Measurements from ENCODE around the gene A4GALT. TPM values are rescaled to one million over a fixed set of nuclear protein-coding genes. Genes with fewer than 3 reads are reported as not detected.

A4GALT gene
- total RNA-seq, 2 donors from 2014 or later = 34.7 to 40.0 TPM

- H3K4me1 ChIP-seq (replicated peaks) = peaks cover 7% of the 10 kb centered on the region
- no peaks in the 10 kb centered on the region for H3K36me3 ChIP-seq
- no peaks in the 10 kb centered on the region for H3K27me3 ChIP-seq (replicated peaks; ENCODE audit: insufficient read depth)
- TF ChIP-seq, protein P1, sequence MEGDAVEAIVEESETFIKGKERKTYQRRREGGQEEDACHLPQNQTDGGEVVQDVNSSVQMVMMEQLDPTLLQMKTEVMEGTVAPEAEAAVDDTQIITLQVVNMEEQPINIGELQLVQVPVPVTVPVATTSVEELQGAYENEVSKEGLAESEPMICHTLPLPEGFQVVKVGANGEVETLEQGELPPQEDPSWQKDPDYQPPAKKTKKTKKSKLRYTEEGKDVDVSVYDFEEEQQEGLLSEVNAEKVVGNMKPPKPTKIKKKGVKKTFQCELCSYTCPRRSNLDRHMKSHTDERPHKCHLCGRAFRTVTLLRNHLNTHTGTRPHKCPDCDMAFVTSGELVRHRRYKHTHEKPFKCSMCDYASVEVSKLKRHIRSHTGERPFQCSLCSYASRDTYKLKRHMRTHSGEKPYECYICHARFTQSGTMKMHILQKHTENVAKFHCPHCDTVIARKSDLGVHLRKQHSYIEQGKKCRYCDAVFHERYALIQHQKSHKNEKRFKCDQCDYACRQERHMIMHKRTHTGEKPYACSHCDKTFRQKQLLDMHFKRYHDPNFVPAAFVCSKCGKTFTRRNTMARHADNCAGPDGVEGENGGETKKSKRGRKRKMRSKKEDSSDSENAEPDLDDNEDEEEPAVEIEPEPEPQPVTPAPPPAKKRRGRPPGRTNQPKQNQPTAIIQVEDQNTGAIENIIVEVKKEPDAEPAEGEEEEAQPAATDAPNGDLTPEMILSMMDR (IDR thresholded peaks at IDR 0.05) = no peak
- TF ChIP-seq POLR2AphosphoS5 (IDR thresholded peaks at IDR 0.05) (no peak), POLR2A (IDR thresholded peaks at IDR 0.05) (no peak)
- no peak overlapping the region for H3K27ac ChIP-seq
- H3K4me3 ChIP-seq = no peak overlapping the region
- no peaks in the 10 kb centered on the region for H3K9me3 ChIP-seq
- no peak for DNase-seq (ENCODE audit: low spot score)
- 96% methylated on average over 7 of the region's 7 CpGs for WGBS
- intact Hi-C loops (cut with DNase I) = no loop called here
Observed at GRCh38 chr22:42714308-42714707, 6.4 kb downstream of the A4GALT start.

DNA sequence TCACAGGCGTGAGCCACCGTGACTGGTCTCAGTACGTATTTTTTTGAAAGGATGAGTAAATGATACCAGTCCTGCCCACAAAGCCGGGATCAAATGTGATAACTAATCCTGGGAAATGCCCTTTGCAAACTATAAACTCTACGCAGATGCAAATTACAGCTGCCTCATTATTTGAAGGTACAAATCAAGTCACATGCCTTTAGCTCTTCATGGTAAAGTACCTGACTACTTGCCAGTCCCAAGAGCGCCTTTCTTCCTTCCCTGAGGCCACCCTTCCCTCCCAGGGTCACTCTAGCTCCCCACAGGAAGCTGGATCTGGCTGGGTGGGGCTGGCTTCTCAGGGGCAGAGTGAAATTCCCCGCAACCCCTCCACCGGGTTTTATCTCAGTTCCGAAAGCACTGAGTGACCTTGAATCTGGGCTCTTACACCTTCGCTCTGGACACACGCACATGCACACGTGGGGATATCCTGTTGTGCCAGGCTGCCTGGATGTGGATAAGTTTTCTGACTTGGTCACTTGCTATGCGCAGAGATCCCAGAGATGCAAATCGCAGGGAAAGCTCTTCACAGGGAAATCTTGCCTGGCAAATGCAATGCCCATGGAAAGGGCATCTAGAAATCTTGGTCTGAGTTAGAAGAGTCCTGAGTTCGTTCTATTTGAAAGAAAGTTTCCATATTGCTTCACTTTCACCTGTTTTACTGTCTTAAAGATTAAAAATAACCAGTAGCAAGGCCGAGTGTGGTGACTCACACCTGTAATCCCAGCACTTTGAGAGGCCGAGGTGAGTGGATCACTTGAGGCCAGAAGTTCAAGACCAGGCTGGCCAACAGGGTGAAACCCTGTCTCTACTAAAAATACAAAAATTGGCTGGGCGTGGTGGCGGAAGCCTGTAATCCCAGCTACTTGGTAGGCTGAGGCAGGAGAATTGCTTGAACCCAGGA, 8.5 kb downstream of the A4GALT start:
- H3K27me3 ChIP-seq (replicated peaks; ENCODE audit: insufficient read depth) = no peaks in the 10 kb centered on the region
- 86% methylated on average over 19 of the region's 19 CpGs for WGBS
- no peaks in the 10 kb centered on the region for H3K9me3 ChIP-seq
- H3K4me1 ChIP-seq (replicated peaks) = no peaks in the 10 kb centered on the region
- intact Hi-C loops (cut with DNase I) = no loop called here
- H3K4me3 ChIP-seq = no peak overlapping the region
- no peaks in the 10 kb centered on the region for H3K36me3 ChIP-seq
- no peak for DNase-seq (ENCODE audit: low spot score)
- no peak overlapping the region for H3K27ac ChIP-seq
- TF ChIP-seq POLR2A (IDR thresholded peaks at IDR 0.05) (no peak), POLR2AphosphoS5 (IDR thresholded peaks at IDR 0.05) (no peak)
- TF ChIP-seq, protein P1 (IDR thresholded peaks at IDR 0.05) = no peak

GRCh38 chr22:42711281-42711731, 9.4 kb downstream of the A4GALT start:
- no peak for DNase-seq (ENCODE audit: low spot score)
- intact Hi-C loops (cut with DNase I) = no loop called here
- H3K9me3 ChIP-seq = no peaks in the 10 kb centered on the region
- H3K27ac ChIP-seq = no peak overlapping the region
- H3K36me3 ChIP-seq = no peaks in the 10 kb centered on the region
- TF ChIP-seq POLR2A (IDR thresholded peaks at IDR 0.05) (no peak), POLR2AphosphoS5 (IDR thresholded peaks at IDR 0.05) (no peak)
- TF ChIP-seq, protein P1 (IDR thresholded peaks at IDR 0.05) = no peak
- WGBS = 76% methylated on average over 3 of the region's 3 CpGs
- H3K27me3 ChIP-seq (replicated peaks; ENCODE audit: insufficient read depth) = no peaks in the 10 kb centered on the region
- no peaks in the 10 kb centered on the region for H3K4me1 ChIP-seq (replicated peaks)
- H3K4me3 ChIP-seq = no peak overlapping the region

DNA sequence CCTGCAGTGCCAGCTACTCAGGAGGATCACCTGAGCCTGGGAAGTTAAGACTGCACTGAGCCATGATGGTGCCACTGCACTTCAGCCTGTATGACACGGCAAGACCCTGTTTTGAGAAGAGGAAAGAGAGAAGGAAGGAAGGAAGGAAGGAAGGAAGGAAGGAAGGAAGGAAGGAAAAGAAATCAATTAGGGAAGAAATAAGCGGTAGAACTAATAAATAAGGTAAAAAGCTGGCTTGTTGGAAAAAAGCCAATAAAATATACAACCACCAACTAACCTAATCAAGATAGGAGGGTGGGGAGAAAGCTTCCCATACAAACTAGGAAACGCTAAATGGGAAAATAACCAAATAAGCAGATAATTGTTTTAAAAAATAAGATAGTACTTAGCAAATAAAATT, 12.3 kb downstream of the A4GALT start:
- Histone ChIP-seq H3K4me1 (replicated peaks) (no peaks in the 10 kb centered on the region), H3K27ac (no peak overlapping the region), H3K27me3 (replicated peaks; ENCODE audit: insufficient read depth) (no peaks in the 10 kb centered on the region), H3K4me3 (no peak overlapping the region), H3K9me3 (no peaks in the 10 kb centered on the region), H3K36me3 (no peaks in the 10 kb centered on the region)
- TF ChIP-seq POLR2AphosphoS5 (IDR thresholded peaks at IDR 0.05) = no peak
- no peak for TF ChIP-seq POLR2A (IDR thresholded peaks at IDR 0.05)
- TF ChIP-seq, protein P1 (IDR thresholded peaks at IDR 0.05) = no peak
- intact Hi-C loops (cut with DNase I) = no loop called here
- WGBS = 61% methylated on average over 3 of the region's 3 CpGs
- no peak for DNase-seq (ENCODE audit: low spot score)

- no peak overlapping the region for H3K27ac ChIP-seq
- no peaks in the 10 kb centered on the region for H3K4me1 ChIP-seq (replicated peaks)
- DNase-seq (ENCODE audit: low spot score) = no peak
- H3K9me3 ChIP-seq = no peaks in the 10 kb centered on the region
- intact Hi-C loops (cut with DNase I) = no loop called here
- WGBS = 93% methylated on average over 2 of the region's 2 CpGs
- no peaks in the 10 kb centered on the region for H3K27me3 ChIP-seq (replicated peaks; ENCODE audit: insufficient read depth)
- TF ChIP-seq POLR2A (IDR thresholded peaks at IDR 0.05) (no peak), POLR2AphosphoS5 (IDR thresholded peaks at IDR 0.05) (no peak)
- TF ChIP-seq, protein P1 (IDR thresholded peaks at IDR 0.05) = no peak
- H3K4me3 ChIP-seq = no peak overlapping the region
- H3K36me3 ChIP-seq = no peaks in the 10 kb centered on the region
Observed at GRCh38 chr22:42707496-42707895, 13.2 kb downstream of the A4GALT start.
